LNCaP clone FGC (cell line): Measurements from ENCODE around the gene COL4A2.

Source experiments
- DNase-seq: peaks from one replicate; pipeline ENCODE4 v3.0.0-alpha.2; 2011; ENCODE audit warnings: low read depth
- H3K4me3 ChIP-seq: 2 replicates; pipeline ENCODE4 v1.5.1; 2011; ENCODE audit warnings: mild to moderate bottlenecking, low read depth, low read length, control low read depth
- TF ChIP-seq, protein P1 (sequence below): IDR thresholded peaks from 2 replicates; pipeline ENCODE4 v1.5.1; 2012; ENCODE audit warnings: mild to moderate bottlenecking; ENCODE audit not compliant: control insufficient read depth, insufficient read depth; ENCODE audit errors: extremely low read depth

The COL4A2 gene

DNA sequence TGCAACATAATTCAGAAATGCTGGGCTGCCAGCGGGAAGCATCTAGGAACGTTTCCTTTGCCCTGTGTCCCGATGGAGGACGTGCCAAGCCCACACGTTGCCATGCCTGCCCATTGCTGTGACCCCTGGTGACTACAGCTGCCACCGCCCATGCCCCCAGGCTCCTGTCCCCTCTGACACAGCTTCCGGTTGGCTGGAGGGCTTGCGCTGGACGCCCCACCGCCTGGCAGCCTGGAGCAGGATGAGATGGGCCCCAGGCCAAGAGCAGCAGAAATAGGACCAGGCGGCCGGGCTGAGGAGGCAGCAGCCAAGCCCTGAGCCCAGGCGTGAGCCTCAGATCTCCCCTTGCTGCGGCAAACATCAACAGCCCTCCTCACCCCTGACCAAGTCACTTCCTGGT is 125.9 kb downstream of the COL4A2 start:
- H3K4me3 ChIP-seq: no peak overlapping the region
- TF ChIP-seq, protein P1, sequence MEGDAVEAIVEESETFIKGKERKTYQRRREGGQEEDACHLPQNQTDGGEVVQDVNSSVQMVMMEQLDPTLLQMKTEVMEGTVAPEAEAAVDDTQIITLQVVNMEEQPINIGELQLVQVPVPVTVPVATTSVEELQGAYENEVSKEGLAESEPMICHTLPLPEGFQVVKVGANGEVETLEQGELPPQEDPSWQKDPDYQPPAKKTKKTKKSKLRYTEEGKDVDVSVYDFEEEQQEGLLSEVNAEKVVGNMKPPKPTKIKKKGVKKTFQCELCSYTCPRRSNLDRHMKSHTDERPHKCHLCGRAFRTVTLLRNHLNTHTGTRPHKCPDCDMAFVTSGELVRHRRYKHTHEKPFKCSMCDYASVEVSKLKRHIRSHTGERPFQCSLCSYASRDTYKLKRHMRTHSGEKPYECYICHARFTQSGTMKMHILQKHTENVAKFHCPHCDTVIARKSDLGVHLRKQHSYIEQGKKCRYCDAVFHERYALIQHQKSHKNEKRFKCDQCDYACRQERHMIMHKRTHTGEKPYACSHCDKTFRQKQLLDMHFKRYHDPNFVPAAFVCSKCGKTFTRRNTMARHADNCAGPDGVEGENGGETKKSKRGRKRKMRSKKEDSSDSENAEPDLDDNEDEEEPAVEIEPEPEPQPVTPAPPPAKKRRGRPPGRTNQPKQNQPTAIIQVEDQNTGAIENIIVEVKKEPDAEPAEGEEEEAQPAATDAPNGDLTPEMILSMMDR: no peak
- no peak for DNase-seq

DNA sequence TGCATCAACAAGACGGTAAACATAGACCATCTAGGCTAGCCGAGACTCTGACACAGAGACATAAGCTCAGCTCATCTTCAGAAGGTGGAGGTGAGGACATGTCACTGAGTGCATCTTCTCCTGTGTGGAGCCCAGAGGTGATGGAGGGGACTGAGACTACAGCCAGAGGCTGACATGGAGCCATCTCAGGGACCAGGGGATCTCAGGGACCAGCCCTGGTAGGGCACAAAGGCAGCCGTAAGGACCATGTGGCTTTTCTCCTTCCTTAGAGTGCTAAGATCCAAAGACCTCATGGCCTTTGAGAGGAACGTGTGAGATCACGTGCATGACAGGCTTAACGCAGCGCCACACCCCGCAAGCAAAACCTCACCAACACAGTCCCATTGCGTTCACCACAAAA is 127.5 kb downstream of the COL4A2 start:
- TF ChIP-seq, protein P1: no peak
- H3K4me3 ChIP-seq: no peak overlapping the region
- DNase-seq: no peak

DNA sequence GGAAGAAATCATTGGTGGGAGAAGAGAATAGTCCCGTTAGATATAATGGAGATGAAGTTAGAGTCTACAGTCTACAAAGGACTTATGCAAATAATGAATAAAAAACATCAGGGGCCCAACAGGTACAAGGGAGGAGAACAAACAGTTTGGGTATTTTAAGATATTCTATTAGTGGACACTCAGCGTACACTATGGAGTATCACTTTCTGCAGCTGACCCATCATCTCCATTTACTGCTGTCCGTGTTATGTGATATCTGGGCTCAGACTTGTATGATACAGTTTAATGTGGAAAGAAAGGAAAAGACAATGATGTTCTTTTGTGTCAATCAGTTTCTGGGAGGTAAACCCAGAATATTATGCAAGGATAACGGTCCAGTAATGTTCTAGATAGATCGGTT is 128.2 kb downstream of the COL4A2 start:
- no peak for DNase-seq

DNA sequence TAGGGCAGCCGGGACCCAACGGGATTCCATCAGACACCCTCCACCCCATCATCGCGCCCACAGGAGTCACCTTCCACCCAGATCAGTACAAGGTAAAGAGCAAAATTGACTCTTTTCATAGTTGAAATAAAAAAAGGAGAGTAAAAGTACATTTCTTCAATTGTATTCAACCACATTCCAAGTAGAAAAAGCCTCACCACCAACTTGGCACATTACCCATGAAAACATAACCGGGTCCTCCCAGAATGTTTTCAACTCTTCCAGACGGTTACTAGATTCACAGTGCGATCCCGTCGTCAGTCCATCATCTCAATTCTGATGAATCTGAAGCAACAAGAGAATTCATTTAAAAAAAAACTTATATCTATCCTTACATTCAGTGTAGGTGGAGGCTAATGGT is 129.2 kb downstream of the COL4A2 start:
- no peak overlapping the region for H3K4me3 ChIP-seq
- DNase-seq: no peak
- TF ChIP-seq, protein P1: no peak

More for the DNA sequence above, 128.2 kb downstream of the COL4A2 start:
- no peak overlapping the region for H3K4me3 ChIP-seq
- TF ChIP-seq, protein P1: no peak

DNA sequence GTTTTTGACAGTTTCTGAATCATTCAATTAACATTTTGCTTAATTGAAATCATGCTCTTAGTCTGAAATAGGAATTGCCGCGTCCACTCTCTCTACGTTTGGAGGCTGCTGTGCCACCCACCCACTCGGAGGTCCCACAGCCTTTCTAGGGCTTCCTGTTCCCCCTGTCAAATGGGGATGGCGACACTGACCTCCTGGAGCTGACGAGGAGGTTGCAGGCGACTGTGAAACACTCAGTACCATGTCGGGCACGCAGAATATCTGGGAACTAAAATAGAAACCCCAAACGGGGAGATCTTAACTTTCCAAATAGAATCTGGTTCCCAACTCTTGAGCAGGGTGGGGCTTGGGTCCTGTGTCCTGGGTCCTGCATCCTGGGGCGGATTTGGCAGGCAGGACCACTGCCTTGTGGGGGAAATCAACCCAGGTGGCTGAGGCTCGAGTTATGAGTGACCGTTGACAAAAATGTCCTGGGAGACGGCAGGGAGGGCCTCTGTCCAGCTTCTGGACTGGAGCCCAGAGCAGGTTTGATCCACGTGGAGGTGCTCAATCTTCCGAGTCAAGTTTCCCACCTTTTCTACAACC is 129.8 kb downstream of the COL4A2 start:
- TF ChIP-seq, protein P1: no peak
- no peak for DNase-seq

DNA sequence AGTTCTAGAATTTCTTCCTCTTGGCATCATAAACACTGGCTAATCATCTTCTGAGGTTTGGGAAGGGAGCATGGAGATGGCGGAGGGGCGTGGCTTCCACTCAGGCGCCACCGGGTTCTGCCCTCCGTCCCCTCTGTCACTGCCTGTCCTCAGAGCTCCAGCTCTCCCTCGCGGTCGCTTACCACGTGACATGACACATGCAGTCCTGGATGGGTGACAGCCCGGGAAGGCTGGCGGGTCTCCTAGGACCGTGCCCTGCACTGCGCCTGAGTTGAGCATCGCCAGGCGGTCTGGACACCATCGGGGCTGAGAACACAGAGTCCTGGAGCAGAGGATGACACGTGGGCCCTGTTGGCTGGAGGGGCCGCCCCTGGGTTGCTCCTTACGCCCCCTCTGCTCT is 131.1 kb downstream of the COL4A2 start:
- TF ChIP-seq, protein P1: no peak
- H3K4me3 ChIP-seq: no peak overlapping the region
- DNase-seq: no peak

More for the DNA sequence above, 129.8 kb downstream of the COL4A2 start:
- H3K4me3 ChIP-seq: no peak overlapping the region

DNA sequence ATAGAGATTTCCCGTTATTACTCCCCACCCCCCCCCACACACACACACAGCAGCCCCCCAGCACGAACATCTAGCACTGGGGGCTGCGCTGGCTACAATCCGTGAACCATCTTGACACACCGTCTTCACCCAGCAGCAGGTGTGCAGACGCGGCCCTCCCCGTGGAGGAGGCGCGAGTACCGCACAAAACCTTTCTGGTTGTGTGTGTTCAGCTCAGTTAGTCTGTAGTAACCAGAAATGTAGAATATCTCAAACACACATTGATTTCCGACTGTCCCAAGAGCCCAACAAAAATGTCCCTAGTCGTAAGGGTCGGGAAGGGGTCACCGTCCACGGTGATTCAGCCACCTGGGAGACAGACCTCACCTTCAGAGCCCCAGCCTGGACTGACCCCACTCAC is 131.7 kb downstream of the COL4A2 start:
- DNase-seq: no peak
- H3K4me3 ChIP-seq: no peak overlapping the region
- TF ChIP-seq, protein P1: no peak
